OCI-LY3 (cell line): ENCODE measurements around the gene TTF1.

ENCODE experiments used
- EZH2phosphoT487 ChIP-seq: fragments of 200-600 bp; shearing (Covaris generic); IDR thresholded peaks from 2 replicates; pipeline ENCODE4 v1.6.1; 2018; ENCODE audit warnings: antibody characterized with exemption, mixed run types, low read depth
- TF ChIP-seq, protein P1 (sequence below): fragments of 200-600, 300-600 bp; sonication (generic); IDR thresholded peaks from 2 replicates; pipeline ENCODE4 v1.5.1; 2014; ENCODE audit warnings: antibody characterized with exemption, low read length, low read depth

DNA sequence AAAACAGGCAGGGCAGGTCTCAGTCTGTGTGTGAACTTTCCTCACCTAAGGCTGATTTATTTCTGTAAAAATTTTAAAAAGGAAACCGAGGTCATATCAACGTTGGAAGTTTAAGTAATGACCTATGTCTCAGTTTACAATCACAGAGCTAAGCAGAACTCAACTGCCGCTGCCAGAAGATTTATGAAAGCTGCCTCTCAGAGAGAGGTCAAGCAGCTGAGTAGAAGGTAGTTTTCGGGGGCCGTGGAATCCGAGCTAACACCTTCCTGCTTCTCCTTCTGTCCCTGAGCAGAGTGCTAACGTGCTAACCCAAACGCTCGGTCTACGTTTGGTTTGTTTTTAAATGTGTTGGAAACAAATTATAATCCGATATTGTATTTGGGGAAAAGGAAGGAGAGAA, 11.1 kb downstream of the TTF1 start:
- TF ChIP-seq, protein P1, sequence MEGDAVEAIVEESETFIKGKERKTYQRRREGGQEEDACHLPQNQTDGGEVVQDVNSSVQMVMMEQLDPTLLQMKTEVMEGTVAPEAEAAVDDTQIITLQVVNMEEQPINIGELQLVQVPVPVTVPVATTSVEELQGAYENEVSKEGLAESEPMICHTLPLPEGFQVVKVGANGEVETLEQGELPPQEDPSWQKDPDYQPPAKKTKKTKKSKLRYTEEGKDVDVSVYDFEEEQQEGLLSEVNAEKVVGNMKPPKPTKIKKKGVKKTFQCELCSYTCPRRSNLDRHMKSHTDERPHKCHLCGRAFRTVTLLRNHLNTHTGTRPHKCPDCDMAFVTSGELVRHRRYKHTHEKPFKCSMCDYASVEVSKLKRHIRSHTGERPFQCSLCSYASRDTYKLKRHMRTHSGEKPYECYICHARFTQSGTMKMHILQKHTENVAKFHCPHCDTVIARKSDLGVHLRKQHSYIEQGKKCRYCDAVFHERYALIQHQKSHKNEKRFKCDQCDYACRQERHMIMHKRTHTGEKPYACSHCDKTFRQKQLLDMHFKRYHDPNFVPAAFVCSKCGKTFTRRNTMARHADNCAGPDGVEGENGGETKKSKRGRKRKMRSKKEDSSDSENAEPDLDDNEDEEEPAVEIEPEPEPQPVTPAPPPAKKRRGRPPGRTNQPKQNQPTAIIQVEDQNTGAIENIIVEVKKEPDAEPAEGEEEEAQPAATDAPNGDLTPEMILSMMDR, result no peak
- TF ChIP-seq EZH2phosphoT487, result no peak
